NOMO-1 (cell line): Measurements from ENCODE around the gene ANKRD39.

ENCODE experiments used
- DNase-seq, 2 experiments: peaks; one replicate each; lab custom pipeline; 2025; ENCODE audit not compliant: unreplicated experiment in 2 of 2; lab: John Stamatoyannopoulos, UW

Gene ANKRD39

DNA sequence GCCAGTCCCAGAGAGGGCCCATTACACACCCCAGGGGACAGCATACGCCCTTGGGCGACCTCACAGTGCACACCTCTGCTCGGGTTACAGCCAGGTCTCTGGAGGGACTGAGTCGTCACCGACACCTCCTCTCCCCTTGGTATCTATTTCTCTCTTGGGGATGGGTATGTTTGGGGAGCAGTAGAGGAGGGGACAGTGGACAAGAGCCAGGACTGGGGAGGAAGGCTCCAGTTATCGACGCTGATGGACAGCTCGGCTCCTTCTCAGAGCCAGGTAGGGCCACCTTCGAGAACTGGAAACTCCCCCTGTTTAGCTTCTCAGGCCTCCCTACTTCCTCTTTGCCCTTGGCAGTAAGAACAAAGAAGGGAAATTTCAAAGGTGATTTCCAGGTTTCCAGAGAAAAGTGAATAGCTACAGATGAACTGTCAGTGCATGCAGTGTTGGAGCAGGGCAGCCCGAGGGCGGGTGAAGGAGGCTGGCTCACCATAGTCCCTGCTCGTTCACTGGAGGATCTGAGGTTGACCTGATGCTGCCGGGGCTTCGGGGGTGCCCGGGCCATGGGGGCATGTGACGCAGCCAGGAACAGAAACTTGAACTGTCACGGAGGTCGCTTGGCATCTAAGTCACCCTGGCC, 16.5 kb upstream of the ANKRD39 start:
- peak; percentile 19 to 28 for DNase-seq

DNA sequence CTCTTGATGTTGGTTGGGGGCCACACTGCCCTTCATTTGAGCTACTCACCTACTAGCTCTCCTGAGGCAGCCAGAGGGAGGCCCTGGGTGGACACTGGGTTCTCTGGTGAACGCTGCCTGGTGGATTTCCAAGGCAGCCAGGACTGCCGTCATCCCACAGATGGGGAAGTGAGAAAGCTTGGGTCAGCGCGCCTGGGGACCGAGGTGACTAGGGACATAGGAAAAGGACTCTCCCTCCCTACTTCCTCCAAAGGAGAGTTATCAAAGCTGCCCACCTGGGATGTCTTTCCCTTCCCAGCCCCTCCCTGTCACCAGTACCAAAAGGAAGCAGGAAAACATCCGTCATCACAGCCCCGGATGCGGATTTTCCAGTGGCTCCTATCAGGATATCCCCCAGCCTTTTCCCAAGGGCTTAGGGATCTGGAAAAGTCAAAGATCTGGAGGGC, 15.9 kb upstream of the ANKRD39 start:
- DNase-seq = peak in 1 of 2 experiments; percentile 18

DNA sequence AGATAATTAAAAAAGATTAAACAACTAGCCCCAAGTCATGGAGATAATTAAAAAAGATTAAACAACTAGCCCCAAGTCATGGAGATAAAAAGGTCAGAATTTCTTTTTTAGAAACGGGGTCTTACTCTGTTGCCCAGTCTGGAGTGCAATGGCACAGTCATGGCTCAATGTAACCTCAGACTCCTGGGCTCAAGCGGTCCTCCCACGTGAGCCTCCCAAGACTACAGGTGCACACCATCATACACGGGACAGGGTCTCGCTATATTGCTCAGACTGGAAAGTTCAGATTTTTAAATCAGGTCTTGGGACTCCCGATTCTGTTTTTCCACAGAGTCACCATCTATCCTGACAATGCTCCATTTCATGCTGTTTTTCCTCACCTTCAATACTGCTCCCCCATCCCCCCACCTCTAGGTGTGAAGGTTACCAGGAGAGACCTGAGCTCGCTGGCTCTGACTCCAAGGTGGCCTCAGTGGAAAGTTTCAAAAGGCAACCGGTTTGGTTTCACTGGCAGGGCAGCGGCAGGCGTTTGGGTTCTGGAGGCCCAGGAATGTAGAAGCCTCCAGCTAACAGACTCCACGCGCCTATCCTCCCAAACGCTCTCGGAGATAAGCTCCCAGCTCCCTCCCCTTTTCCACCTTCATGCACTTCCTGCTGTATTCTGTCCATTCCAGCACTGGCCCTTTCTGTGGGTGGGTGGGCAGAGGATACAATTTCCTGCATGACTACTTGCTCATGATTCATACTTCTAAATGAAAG, 15.0 kb upstream of the ANKRD39 start:
- no peak for DNase-seq

DNA sequence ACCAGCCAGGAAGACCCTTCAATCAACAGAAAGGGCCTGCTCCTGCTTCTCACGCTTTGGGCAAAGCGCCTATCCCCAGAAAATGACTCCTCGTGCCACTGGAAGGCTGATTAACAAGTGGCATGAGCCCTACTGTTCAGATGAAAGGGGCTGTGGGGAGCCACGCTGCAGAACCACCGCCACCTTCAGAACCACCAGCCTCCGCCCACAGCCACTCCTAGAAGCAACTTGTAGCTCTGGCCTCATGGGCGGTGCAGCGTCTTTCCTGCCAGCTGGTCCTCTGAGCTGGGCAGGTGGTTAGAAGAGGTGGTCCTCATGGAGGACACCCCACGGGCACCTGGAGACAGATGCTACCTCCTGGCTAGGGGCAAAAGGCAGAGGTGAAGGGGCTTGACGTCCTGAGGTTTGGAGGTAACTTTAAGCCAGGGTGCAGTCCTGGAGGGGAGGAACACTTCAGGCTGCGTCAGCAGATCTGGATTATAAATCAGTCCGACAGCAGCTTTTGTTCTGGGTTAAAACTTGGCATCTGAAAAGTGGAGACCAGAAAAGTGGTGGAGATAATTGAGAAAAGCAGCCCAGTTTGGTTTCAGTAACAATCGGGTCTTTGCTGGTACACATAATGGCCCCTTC, 12.9 kb upstream of the ANKRD39 start:
- DNase-seq = peak in 1 of 2 experiments; percentile 12

DNA sequence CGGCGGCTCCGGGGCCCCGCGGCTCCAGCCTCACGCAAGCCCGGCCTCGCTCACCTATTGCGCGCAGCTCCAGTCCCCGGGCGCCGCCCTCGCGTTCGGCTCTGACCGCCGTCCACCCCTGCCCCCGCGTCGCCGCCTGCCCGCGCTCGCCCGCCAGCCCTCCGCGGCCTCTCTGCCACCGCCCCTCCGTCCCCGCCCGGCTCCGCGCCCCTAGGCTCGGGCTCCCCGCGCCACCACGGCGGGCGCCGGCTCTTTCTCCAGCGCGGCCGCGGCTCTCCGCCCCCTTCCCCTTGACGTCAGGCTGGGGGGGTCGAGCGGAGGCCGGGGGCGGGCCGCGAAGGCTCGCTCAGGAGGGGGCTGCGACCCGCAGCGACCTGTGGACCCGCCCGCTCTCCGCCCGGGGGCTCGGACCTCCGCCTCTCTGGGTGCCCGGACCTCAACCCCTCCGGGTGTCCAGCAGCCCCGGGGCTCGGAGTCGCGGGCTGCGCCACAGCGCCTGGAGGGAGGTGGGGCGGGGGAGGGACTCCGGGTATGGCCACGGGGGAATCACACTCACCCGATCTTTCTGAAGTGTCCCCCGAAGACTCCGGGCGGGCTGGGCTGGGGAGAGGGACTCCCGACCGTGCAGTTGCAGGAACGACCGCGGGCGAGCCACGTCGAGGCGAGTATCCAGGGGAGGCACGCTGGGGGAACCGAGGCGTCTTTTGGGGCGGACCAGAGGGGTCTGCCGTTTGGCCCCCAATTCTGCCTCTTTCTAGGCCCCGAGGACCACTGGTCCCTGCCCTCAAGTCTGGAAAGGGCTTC, 12.2 kb upstream of the ANKRD39 start, which contains the start of gene SEMA4C:
SEMA4C (minus strand) TSS at position 259 of the 804 bp plus-strand sequence. CDS start 2,194 bp downstream, outside the sequence.
- peak; percentile 20 to 55 for DNase-seq

DNA sequence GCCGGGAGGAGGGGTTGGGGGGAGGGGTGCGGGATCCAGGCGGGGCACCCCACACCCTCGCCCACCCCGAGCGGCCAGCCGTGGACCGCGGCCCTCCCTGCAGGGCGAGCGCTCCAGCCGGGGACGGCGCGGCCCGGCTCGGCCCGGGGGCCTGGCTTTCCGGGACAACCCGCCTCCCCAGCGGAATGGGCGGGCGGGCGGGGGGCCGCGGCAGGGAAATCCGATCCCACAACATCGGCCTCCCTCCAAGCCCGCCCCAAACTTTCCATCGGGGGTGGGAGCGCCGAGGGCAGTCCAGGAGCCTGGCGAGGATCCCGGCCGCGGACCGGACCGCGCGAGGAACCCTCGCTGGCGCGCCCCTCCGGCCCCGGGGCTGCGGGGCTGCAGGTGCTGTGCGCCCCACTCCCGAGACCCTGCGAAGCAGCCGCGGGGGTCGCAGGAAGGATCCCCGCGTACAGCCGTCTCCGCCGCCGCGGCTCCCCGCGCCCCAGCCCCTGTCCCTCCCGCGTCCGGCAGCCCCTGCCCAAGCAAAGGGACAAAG, 11.5 kb upstream of the ANKRD39 start:
- no peak for DNase-seq

DNA sequence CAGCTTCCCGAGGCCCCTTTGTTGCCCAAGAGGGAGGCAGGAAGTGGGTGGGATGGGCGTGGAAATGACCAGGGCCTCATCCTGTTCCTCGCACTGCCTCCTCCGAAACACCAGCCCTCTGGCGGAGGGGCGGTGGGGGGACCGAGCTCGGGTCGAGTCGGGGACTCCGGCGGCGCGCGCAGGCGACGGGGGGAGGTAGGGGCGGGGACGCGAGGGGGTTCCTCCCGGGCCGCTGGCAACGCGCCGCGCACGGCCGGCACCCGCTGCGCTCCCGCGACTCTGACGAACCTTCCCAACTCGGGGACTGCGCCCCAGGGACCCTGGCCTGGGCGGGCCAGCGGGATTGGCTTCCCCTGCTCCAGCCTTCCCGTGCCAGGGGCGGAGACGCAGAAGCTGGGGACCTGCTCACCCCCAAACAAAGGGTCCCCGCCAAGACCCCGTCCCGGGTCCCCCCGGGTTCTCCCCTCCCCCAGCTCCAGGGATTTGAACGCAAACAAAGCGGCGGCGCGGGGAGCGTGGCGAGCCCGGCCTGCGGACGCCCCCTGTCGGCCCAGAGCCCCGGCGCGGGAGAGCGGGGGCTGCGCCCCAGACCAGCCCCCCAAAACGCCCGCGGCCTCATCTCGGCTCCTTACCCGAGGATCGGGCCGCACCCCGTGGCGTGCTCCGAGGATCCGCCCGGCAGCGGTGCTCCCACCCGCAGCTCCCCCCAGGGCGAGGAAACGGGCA, 10.9 kb upstream of the ANKRD39 start:
- DNase-seq = peak; percentile 71 to 82

DNA sequence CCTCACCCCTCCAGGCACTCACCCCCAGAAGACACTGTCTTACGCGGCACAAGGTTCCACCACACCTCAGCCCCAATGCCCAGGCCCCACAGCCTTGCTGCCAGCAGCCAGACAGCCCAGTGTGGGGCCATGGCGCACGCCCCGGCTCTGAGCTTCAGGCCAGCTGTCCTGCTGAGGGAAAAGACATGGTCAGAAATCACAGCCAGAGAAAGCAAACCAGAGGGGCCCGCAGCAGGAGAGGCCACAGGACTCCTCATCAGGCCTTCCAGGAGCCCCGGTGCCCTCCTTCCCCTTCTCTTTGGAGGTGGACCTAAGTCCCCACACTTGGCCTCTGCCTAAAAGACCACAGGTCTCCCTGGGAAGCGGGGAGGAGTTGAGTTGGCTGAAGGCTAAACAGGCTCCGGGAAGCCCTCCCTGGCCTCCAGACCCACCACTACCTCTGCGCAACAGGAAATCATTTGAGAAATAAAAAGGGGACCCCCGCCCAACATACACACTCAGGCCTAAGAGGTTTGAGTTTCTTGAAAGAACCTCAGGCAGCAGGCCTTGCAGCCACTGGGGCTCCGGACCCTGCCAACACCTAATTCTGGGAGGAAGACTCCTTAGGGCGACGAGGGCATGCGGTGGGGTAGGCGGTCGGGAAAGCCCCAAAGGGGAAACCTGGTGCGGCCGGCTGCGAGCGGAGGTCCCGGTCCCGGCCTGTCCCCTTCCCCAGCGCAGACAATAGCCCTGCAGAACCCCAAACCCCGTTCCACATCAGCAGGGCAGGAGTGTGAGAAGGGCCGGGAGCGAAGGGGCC, 10.1 kb upstream of the ANKRD39 start:
- peak; percentile 18 for DNase-seq

DNA sequence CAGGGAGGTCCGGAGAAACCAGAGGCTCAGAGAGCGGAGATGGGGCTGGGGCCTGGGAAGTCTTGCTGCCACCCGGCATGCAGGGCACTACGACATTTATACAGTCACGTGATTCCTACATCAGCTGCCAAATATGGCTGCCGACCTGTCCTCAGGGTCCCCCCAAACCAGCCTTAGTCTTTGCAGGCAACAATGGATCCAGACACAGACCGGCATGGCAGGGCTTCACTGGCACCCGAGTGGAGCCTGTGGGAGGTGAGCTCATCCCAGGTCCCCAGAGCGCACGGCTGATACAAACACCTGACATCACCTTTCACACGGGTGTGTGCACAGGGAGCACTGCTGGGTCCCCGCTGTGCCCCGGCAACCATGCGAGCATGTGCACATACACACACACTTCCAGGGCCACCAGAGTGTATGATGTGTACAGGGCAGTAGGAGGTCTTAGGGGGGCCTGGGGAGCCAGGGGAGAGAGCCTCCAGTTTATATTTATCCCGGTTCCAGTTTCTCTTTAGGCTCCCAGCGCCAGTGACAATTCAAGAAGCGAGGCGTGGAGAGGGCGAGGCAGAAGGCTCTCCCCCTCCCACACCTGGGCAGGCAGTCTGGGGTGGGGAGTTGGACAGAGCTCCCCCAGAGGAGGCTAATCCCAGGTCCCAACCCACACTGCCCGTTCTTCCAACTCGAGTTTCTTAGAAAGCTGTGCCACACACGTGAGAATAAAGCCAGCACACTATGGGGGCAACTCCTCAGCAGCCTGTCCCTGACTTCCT, 9.4 kb upstream of the ANKRD39 start:
- no peak for DNase-seq

DNA sequence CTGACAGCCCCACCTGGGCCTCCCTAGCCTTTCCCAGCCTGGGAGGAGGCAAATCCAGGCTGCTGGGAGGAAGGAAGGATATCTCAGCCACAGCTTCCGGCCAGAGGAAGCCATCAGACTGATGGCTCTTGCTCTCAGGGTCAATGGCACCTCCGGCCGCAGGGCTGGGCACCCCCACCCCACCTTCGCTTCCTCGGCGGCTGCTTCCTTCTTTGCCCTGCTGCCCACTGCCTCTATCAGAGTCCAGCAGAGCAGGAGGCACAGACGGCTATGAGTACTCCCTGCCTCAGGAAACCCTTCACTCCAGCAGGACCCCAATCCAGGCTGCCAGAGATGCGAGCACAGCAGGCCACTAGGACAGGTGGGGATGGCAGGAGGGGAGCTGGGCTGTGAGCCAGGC, 8.8 kb upstream of the ANKRD39 start:
- no peak for DNase-seq

DNA sequence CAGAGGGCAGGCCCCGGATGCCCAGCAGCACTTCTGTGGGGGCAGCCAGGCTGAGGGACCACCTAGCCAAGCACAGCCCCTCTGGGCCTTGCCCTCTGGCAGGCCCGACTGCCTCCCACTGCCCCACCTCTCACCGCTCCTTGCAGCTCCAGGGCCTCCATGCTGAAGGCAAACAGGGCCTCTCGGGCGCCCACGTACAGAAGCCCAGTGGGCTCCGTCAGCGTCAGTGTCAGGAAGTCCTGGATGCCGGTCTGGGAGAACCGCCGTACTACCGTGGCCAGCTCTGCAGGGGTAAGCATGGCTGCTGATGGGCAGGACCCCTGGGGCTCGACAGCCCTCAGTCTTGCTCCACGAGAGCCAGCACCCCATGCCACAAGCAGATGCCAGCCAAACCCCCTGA, 8.3 kb upstream of the ANKRD39 start:
- no peak for DNase-seq

DNA sequence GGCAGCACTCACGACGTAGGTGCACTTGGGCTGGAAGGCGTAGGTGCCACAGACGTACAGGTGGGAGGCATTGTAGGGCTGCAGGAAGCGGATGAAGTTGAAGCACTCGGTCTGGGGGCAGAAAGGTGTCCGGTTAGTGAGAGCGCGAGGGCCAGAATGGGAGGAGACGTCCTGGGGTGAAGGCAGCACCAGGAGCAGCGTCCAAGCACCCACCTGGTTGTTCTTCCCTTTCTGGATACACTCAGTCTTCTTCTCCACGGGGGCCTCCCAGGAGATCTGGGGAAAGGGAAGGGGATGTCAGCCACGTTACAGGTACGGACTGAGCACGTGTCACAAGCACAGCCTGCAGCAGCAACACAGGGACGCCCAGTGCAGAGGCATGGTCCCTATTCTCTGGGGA, 7.8 kb upstream of the ANKRD39 start:
- no peak for DNase-seq

DNA sequence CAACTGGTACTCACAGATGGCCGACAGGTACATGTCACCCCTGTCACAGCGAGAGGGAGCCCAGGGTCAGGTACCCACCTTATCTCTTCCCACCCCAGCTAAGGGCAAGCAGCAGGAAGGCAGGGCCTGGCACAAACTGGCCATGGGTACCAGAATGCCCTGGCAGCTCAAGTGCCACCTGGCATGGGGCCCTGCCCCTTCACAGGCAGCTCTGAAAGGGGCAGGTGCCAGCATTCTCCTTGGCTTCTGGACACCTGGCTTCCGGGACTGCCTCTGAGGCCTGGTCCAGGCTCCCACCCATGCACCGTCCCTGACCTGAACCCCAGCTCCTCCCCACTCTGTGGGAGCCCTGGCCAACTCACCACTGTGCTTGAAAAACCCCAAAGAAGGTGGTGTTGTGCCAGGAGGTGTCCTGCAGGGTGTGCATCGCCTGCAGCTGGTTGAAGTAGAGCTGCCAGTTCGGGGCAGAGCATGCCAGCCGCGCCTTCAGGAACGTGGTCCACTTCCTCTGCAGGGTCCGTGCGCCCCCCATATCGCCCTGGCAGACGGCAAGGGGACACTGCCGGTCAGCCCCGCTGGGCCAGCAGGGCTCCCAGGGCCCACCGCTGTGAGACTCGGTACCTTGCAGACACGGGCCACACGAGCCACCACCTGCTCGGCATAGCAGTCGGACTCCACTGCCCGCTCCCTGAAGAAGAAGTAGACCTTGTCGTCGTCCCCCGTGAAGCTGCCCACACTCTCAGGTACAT, 6.7 kb upstream of the ANKRD39 start:
- no peak for DNase-seq

DNA sequence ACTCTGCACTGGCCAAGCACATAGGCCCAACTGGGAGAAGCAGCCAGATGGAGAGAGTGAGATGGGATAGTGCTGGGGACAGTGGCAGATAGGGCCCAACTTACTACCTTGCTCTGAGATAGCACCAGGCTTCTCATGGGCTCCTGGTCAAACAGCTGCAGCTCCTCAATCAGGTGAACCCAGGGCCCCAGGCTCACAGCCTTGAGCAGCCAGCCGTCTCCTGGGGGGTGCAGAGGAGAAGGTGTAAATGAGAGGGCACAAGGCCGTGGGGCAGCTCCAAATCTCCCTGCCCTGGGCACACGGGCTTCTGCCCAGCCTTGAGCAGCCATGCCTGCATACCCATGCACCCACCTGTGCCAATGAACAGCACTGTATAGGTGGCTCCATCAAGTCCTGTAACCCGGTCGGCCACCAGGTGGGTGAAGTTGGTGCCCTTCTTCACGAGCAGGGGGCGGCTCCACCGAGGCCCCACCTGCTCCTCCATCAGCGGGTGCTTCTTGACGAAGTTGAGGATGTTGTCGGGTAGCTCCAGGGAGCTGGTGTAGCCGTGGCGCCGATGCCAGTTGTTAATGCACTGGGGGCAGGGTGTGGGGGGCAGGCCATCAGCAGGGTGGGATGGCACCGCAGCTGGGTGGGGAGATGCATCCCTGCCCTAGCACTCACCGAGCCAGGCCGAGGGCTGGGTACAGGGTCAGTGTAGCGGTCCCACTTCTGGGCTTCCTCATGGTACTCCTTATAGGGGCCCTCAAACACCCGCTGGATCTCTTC, 5.9 kb upstream of the ANKRD39 start:
- DNase-seq = no peak

DNA sequence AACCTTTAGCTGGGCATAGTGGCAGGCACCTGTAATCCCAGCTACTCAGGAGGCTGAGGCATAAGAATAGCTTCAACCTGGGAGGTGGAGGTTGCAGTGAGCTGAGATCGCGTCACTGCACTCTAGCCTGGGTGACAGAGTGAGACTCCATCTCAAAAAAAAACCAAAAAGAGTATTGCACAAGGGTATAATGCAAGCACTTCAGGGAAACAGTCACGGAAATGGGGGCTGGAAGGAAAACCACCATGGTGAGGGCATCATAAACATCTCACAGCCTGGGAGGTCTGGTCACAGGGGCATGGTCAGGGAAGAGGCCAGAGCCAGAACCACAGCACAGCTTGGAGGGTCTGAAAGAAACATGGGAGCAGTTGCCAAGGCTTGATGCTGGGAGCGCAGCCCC, 5.2 kb upstream of the ANKRD39 start:
- peak; percentile 21 to 31 for DNase-seq

DNA sequence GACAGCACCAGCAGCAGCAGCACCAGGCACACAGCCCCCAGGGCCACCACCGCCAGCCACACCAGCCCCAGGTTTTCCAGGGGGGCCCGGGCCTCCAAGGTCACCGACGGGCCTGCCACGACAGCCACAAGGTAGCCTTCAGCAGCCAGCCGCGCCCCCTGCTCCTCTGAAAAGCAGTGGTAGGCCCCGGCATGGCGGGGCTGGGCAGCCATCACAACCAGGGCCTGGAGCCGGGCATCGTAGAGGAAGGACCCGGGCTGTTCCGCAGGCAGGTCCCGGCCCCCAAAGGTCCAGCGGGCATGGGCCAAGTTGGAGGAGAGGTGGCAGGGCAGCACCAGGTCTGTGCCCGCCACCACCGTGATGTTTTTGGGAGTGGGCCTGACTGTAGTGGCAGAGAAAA, 3.3 kb upstream of the ANKRD39 start:
- no peak for DNase-seq
